HepG2 (cell line): Measurements from ENCODE around the gene VAC14. TPM values are rescaled to one million over a fixed set of nuclear protein-coding genes. Genes with fewer than 3 reads are reported as not detected.

Experiments used
- AKAP8 ChIP-seq: sonication (generic); formaldehyde crosslinking; IDR thresholded peaks from 2 replicates; pipeline ENCODE4 v1.5.1; 2020; ENCODE audit warnings: mild to moderate bottlenecking, missing genetic modification reagents
- ATRX ChIP-seq: sonication (generic); formaldehyde crosslinking; IDR thresholded peaks from 2 replicates; pipeline ENCODE4 v1.4.0; 2020; ENCODE audit warnings: missing genetic modification reagents, borderline replicate concordance
- CC2D1A ChIP-seq: sonication (generic); formaldehyde crosslinking; IDR thresholded peaks from 2 replicates; pipeline ENCODE4 v1.8.1; 2023; ENCODE audit warnings: mild to moderate bottlenecking, missing genetic modification reagents
- HOXA5 ChIP-seq: sonication (generic); formaldehyde crosslinking; IDR thresholded peaks from 2 replicates; pipeline ENCODE4 v1.4.0; 2020; ENCODE audit warnings: missing genetic modification reagents
- JDP2 ChIP-seq: sonication (generic); formaldehyde crosslinking; IDR thresholded peaks from 2 replicates; pipeline ENCODE4 v1.8.1; 2022; ENCODE audit warnings: missing genetic modification reagents, borderline replicate concordance
- KLF16 ChIP-seq, 2 experiments: sonication (generic) in 1 of 2; formaldehyde crosslinking in 1 of 2; IDR thresholded peaks; 2 replicates each; pipeline versions ENCODE4 v1.6.1 to v1.8.0; 2016 to 2023; ENCODE audit warnings: missing genetic modification reagents in 2 of 2, missing compliant biosample characterization in 1 of 2
- NFYB ChIP-seq: sonication (generic); formaldehyde crosslinking; IDR thresholded peaks from 2 replicates; pipeline ENCODE4 v1.4.0; 2020; ENCODE audit warnings: missing genetic modification reagents
- NPAS2 ChIP-seq: sonication (generic); formaldehyde crosslinking; IDR thresholded peaks from 2 replicates; pipeline ENCODE4 v1.8.0; 2022; ENCODE audit warnings: mild to moderate bottlenecking, missing genetic modification reagents, borderline replicate concordance
- RFXAP ChIP-seq: sonication (generic); formaldehyde crosslinking; IDR thresholded peaks from 2 replicates; pipeline ENCODE4 v1.4.0; 2020; ENCODE audit warnings: missing genetic modification reagents, borderline replicate concordance
- SOX6 ChIP-seq, 2 experiments: fragments of 450-650 bp in 1 of 2; sonication (generic) in 1 of 2; formaldehyde crosslinking in 1 of 2; IDR thresholded peaks; 2 replicates each; pipeline versions ENCODE4 v1.4.0 to v1.6.1; 2017 to 2020; ENCODE audit warnings: antibody characterized with exemption in 1 of 2, mild to moderate bottlenecking in 1 of 2, missing genetic modification reagents in 1 of 2
- SP4 ChIP-seq: sonication (generic); formaldehyde crosslinking; IDR thresholded peaks from 2 replicates; pipeline ENCODE4 v1.8.1; 2023; ENCODE audit warnings: mild to moderate bottlenecking, missing genetic modification reagents
- TSC22D2 ChIP-seq: sonication (generic); formaldehyde crosslinking; IDR thresholded peaks from 2 replicates; pipeline ENCODE4 v1.5.1; 2020; ENCODE audit warnings: missing genetic modification reagents, mild to moderate bottlenecking, borderline replicate concordance
- ZNF460 ChIP-seq: sonication (generic); formaldehyde crosslinking; IDR thresholded peaks from 2 replicates; pipeline ENCODE4 v1.5.1; 2020; ENCODE audit warnings: missing genetic modification reagents, mild to moderate bottlenecking, borderline replicate concordance
- ZNF615 ChIP-seq: sonication (generic); formaldehyde crosslinking; IDR thresholded peaks from 2 replicates; pipeline ENCODE4 v1.5.0; 2020; ENCODE audit warnings: mild to moderate bottlenecking, missing genetic modification reagents, borderline replicate concordance
- ZNF652 ChIP-seq: IDR thresholded peaks from 2 replicates; pipeline ENCODE4 v1.6.1; 2016; ENCODE audit warnings: low read depth, borderline replicate concordance
- ZNF775 ChIP-seq: sonication (generic); formaldehyde crosslinking; IDR thresholded peaks from 2 replicates; pipeline ENCODE4 v1.4.0; 2020; ENCODE audit warnings: missing genetic modification reagents, mild to moderate bottlenecking, moderate library complexity, borderline replicate concordance
- ZNF788 ChIP-seq: sonication (generic); formaldehyde crosslinking; IDR thresholded peaks from 2 replicates; pipeline ENCODE4 v1.5.0; 2020; ENCODE audit warnings: mild to moderate bottlenecking, missing genetic modification reagents, borderline replicate concordance
- ZNF790 ChIP-seq: sonication (generic); formaldehyde crosslinking; IDR thresholded peaks from 2 replicates; pipeline ENCODE4 v1.8.0; 2022; ENCODE audit warnings: missing genetic modification reagents, mild to moderate bottlenecking, borderline replicate concordance
- ZSCAN9 ChIP-seq: IDR thresholded peaks from 2 replicates; pipeline ENCODE4 v1.6.1; 2016; ENCODE audit warnings: borderline replicate concordance
- polyA plus RNA-seq, 8 experiments: library from polyadenylated mRNA; depleted of rRNA in 3 of 8; stranded (reverse) in 7 of 8; unstranded in 1 of 8; fragments of >200 nt; fragmentation: Illumina TruSeq in 4 of 8; extraction: Trizol in 4 of 8; gene quantifications; 2 replicates each; pipeline versions ENCODE4 v1.2.1 to v1.2.3, GENCODE V29; 2011 to 2016; ENCODE audit warnings: low read depth in 4 of 8, missing spikeins in 1 of 8, mixed read lengths in 1 of 8; ENCODE audit not compliant: insufficient read depth in 1 of 8
- total RNA-seq, 5 experiments: library from RNA; depleted of rRNA; stranded (reverse); fragments of >200 nt; fragmentation: Illumina TruSeq; extraction: Trizol; gene quantifications; 2 replicates each; pipeline ENCODE4 v1.2.3, GENCODE V29; 2016; ENCODE audit warnings: low read depth in 1 of 5
- TF ChIP-seq, protein P1 (sequence below): IDR thresholded peaks from 2 replicates; pipeline ENCODE4 v1.6.1; 2018; ENCODE audit warnings: missing genetic modification reagents, mild to moderate bottlenecking, missing compliant biosample characterization
- TF ChIP-seq, protein P2 (sequence below): sonication (generic); formaldehyde crosslinking; conservative IDR thresholded peaks from 2 replicates; pipeline ENCODE4 v1.8.0; 2022; ENCODE audit warnings: low read depth, missing genetic modification reagents
- TF ChIP-seq, protein P3 (sequence below), 2 experiments: sonication (generic) in 1 of 2; formaldehyde crosslinking in 1 of 2; IDR thresholded peaks; 2 replicates each; pipeline versions ENCODE4 v1.4.0 to v1.6.1; 2018 to 2020; ENCODE audit warnings: missing genetic modification reagents in 2 of 2, borderline replicate concordance in 1 of 2, low read depth in 1 of 2, mild to moderate bottlenecking in 1 of 2, missing biosample characterization in 1 of 2
- TF ChIP-seq, protein P4 (sequence below): sonication (generic); formaldehyde crosslinking; IDR thresholded peaks from 2 replicates; pipeline ENCODE4 v1.5.0; 2020; ENCODE audit warnings: missing genetic modification reagents

Gene VAC14
- total and polyA plus RNA-seq, 2 of the 13 experiments (the other 11 are each of a cell fraction or from before 2014, with no cell fraction given), result 23.5 to 24.6 TPM

DNA sequence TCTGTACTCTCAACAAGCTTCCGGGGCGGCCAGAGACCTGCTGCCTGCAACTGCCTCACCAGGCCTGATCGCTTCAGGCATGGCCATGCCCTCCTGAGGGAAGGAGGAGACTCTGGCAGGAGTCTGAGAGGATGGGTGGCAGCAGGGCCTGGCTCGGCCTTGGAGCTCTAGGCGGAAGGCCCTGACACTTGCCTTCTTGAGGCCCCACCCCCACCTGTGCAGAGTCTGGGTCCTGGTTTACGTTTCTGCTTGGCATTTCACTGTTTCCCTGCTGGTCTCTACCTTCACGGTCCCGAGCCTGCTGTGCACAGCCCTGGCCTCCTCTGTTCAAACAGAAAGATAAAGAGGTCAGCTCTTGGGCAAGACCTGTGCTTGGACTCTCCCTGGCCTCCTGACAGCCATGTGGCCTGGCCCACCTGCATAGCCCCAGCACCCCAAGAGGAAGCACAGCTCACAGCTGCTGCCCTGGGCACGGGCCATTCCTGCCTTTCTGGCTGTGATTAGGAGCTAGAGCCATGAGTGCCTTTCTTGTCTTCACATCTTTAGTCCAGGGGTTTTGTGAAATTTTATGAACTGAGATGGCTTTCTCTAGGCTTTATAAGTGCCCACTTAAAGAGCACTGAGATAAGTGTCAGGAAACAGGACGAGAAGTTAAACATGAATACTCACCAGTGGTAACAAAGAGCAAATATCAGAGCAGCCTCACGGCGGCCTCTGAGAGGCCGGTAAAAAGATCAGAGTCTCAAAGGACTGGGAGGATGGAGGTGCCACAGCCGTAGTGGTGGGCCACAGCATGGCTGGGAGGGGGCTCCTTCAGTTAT lies 89.5 kb downstream of the VAC14 start (continued):
- TF ChIP-seq, protein P1, sequence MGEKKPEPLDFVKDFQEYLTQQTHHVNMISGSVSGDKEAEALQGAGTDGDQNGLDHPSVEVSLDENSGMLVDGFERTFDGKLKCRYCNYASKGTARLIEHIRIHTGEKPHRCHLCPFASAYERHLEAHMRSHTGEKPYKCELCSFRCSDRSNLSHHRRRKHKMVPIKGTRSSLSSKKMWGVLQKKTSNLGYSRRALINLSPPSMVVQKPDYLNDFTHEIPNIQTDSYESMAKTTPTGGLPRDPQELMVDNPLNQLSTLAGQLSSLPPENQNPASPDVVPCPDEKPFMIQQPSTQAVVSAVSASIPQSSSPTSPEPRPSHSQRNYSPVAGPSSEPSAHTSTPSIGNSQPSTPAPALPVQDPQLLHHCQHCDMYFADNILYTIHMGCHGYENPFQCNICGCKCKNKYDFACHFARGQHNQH (CRISPR knock-in tag), result peak; percentile 87; the same call in 1 of the 2 replicates
- TF ChIP-seq KLF16 (CRISPR knock-in tag; IDR thresholded peaks at IDR 0.05) (peak in 1 of 2 experiments; percentile 49; a peak in 2 of 4 replicates), ZNF790 (CRISPR knock-in tag) (no peak), HOXA5 (CRISPR knock-in tag) (peak; percentile 86), ZNF775 (CRISPR knock-in tag) (no peak), JDP2 (CRISPR knock-in tag) (no peak), ZNF460 (CRISPR knock-in tag) (no peak; the same call in 1 of the 2 replicates), ZNF615 (CRISPR knock-in tag) (no peak), RFXAP (CRISPR knock-in tag) (peak; percentile 85; the same call in 1 of the 2 replicates), TSC22D2 (CRISPR knock-in tag) (0 out of 2 replicates have a peak, but pooled peaks have one; percentile 78), SOX6 (IDR thresholded peaks at IDR 0.05) (no peak), SOX6 (CRISPR knock-in tag; IDR thresholded peaks at IDR 0.05) (peak; percentile 88), ATRX (CRISPR knock-in tag) (no peak), NFYB (CRISPR knock-in tag) (peak; percentile 30; the same call in 1 of the 2 replicates), SP4 (CRISPR knock-in tag) (peak; percentile 71; the same call in 1 of the 2 replicates), ZNF652 (CRISPR knock-in tag) (peak; percentile 56; the same call in 1 of the 2 replicates), NPAS2 (CRISPR knock-in tag) (0 out of 2 replicates have a peak, but pooled peaks have one; percentile 23), AKAP8 (0 out of 2 replicates have a peak, but pooled peaks have one; percentile 74), ZSCAN9 (CRISPR knock-in tag) (peak; percentile 76; the same call in 1 of the 2 replicates), CC2D1A (CRISPR knock-in tag) (no peak), ZNF788 (CRISPR knock-in tag) (peak; percentile 97; the same call in 1 of the 2 replicates)
- TF ChIP-seq, protein P2, sequence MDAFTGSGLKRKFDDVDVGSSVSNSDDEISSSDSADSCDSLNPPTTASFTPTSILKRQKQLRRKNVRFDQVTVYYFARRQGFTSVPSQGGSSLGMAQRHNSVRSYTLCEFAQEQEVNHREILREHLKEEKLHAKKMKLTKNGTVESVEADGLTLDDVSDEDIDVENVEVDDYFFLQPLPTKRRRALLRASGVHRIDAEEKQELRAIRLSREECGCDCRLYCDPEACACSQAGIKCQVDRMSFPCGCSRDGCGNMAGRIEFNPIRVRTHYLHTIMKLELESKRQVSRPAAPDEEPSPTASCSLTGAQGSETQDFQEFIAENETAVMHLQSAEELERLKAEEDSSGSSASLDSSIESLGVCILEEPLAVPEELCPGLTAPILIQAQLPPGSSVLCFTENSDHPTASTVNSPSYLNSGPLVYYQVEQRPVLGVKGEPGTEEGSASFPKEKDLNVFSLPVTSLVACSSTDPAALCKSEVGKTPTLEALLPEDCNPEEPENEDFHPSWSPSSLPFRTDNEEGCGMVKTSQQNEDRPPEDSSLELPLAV (CRISPR knock-in tag), result no peak
- TF ChIP-seq, protein P3, sequence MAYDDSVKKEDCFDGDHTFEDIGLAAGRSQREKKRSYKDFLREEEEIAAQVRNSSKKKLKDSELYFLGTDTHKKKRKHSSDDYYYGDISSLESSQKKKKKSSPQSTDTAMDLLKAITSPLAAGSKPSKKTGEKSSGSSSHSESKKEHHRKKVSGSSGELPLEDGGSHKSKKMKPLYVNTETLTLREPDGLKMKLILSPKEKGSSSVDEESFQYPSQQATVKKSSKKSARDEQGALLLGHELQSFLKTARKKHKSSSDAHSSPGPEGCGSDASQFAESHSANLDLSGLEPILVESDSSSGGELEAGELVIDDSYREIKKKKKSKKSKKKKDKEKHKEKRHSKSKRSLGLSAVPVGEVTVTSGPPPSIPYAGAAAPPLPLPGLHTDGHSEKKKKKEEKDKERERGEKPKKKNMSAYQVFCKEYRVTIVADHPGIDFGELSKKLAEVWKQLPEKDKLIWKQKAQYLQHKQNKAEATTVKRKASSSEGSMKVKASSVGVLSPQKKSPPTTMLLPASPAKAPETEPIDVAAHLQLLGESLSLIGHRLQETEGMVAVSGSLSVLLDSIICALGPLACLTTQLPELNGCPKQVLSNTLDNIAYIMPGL (CRISPR knock-in tag; IDR thresholded peaks at IDR 0.05; ENCODE audit: borderline replicate concordance in 1 of 2, low read depth in 1 of 2), result peak; percentile 44 to 61; a peak in 2 of 4 replicates
- TF ChIP-seq, protein P4, sequence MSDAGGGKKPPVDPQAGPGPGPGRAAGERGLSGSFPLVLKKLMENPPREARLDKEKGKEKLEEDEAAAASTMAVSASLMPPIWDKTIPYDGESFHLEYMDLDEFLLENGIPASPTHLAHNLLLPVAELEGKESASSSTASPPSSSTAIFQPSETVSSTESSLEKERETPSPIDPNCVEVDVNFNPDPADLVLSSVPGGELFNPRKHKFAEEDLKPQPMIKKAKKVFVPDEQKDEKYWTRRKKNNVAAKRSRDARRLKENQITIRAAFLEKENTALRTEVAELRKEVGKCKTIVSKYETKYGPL (CRISPR knock-in tag), result 0 out of 2 replicates have a peak, but pooled peaks have one; percentile 41
